Middle frontal gyrus (tissue), 1 donor: ENCODE data around the gene ISG20.

ENCODE experiments used
- DNase-seq: peaks from one replicate; pipeline ENCODE4 v3.0.0-alpha.2; 2015; ENCODE audit warnings: low spot score; ENCODE audit errors: extremely low spot score

ISG20 gene

GRCh38 chr15:88638626-88639372, at the start of gene ISG20:
Gene ISG20 (plus strand): TSS chr15:88639016. CDS start chr15:88639367, 351 bp downstream.
- DNase-seq = no peak

- no peak for DNase-seq
Measured at GRCh38 chr15:88590759-88591158, 48.1 kb upstream of the ISG20 start.

DNA sequence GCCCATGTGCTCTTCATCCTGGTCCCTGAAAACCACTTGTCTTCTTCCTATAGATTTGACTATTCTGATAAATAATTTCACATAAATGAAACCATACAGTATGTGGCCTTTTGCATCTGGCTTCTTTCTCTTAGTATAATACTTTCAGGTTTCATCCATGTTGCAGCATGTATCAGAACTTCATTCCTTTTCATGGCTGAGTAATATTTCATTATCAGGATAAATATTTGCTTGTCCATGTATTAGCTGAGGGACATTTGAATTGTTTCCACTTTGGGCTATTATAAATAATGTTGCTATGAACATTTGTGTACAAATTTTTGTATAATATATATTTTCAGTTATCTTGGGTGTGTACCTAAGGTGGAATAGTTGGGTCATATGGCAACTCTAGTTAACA, 47.4 kb upstream of the ISG20 start:
- no peak for DNase-seq

DNA sequence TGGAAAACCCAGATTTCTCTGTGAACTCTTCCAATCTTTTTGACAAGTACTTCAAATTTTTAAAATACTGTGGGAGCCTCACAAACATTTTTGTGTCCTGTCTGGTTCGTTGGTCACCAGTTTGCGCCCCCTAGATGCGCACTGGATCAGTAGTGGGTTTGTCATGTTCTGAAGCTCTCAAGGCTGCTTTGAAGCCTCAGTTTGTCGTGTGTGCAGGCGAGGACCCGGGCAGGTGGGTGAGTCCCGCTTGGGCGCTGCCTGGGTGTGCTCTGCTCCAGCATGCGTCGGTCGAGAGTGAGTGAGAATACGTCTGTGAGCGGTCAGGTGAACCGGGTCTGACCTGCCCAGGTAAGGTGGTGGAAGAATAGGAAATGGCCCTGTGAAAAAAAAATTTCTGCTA, 34.9 kb upstream of the ISG20 start:
- no peak for DNase-seq

DNA sequence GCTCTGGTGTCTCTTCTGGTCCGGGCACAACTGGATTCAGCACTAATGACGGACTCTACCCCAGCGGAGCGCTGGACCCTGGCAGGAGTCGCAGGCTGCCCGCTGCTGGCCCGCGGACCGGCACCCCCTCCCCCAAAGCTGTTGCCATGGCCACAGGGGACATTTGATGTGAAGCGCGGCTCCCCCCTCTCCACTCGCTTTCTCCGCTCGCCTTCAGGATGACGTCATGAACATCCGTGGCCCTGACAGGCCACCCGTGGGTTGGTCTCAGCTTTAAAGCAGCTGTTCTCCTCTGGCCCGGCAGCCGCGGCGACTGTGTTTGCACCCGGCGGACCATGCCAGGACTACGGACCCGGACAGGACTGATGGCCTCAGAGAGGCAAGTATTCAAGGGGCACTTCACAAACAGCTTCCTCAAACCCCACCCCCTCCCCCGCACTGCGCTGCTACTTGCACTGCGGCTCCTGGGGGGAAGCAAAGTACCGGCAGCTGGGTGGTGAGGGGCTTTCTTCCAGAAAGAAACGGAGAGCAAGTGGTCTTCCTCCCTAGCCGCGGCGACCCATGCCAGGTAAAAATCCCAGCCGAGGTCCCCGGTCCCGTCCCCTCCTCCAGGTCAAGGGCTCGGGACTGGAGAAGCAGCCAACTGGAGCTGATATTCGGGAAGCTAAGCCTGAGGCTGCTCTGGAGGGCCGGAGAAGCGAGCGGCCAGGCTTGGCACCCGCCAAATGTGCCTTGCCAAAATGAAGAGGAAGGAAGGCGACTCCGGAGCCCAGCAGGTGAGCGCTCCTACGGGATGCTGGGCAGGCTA, 34.2 kb upstream of the ISG20 start:
- peak; percentile 49 for DNase-seq

DNA sequence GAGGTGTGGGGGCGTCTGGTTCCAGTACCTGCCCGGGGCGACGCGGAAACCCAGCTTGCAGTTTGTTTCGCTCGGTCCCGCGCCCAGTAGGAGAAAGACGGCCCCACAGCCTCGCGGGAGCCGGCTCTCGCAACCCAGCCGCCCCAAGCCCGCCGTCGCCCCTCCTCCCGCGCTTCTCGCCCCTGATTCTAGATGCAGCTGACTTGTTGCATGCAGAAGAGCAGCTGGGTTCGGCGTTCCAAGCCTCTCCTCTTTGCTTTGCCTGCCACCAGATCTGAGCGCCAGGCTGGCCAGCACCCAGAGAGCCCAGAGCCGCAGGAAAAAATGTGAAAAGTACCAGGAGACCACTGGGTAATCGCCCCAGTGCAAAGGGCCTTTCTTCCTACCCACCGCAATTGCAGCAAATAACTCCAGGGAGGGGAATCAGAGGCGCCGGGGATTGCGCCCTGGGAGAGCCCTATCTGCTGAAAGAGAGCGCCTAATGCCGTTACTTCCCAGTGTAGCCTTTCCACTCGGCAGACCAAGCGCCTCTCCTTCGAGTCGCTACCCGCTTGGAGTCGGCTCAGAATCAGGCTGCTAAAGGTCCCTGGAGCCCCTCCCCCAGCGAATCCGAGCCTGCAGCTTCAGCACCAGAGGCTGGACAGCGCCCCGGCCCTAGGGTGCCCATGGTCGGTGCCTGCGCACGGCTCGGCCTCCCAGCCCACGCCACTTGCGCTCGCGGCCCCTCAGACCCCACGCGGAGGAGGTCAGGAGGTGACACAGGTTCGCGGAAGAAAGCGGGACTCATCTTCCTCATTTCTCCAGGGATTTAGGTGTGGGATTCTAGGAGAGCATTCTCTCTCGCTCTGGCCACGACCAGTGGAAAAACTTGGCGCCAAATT, 33.4 kb upstream of the ISG20 start:
- no peak for DNase-seq

- DNase-seq = no peak
Measured at GRCh38 chr15:88606070-88606794, 32.6 kb upstream of the ISG20 start.

DNA sequence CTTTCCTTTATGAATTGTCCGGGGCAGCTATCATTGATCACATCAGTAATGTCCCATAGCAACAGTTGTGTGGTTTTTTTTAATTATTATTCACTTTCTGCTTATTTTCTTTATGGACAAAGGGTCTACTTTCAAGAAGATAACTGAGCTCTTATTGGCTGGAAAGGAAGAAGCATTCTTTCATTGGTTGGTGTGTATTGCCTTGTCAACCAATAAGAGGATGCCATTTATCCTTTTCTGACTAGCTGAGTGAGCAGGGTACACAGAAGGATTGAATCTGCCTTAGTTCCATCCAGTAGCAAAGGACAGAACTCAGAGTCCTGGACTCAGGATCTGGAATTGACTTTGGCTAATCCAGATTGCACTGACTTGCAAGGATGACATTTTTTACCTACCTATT, 30.9 kb upstream of the ISG20 start:
- no peak for DNase-seq

DNA sequence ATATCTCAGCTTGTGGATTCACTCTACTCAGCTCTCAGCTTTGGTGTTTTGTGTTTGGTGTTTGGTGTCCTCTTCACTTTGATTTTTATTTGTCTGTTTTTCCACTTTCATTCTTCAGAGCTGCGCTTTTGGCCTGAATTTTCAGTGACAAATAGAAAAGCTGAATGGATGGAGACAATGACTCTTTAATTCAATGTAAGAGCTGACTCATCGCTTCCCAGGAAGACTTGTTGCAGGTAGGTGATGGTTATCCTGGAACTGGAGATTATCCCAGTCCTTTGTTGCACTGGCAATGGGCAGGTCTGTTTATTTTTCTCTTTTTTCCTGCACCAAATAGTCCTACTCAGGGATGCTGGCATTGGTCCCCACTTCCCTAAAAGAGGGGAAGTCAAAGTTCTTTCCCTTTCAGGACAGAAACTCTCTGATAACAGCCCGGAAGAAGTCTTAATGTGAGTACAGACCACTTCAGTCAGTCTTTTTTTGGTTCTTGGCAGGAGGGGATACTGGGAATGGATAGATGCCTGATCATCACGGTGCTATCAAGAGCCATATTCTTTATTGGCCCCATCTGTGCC, 30.1 kb upstream of the ISG20 start:
- no peak for DNase-seq

DNA sequence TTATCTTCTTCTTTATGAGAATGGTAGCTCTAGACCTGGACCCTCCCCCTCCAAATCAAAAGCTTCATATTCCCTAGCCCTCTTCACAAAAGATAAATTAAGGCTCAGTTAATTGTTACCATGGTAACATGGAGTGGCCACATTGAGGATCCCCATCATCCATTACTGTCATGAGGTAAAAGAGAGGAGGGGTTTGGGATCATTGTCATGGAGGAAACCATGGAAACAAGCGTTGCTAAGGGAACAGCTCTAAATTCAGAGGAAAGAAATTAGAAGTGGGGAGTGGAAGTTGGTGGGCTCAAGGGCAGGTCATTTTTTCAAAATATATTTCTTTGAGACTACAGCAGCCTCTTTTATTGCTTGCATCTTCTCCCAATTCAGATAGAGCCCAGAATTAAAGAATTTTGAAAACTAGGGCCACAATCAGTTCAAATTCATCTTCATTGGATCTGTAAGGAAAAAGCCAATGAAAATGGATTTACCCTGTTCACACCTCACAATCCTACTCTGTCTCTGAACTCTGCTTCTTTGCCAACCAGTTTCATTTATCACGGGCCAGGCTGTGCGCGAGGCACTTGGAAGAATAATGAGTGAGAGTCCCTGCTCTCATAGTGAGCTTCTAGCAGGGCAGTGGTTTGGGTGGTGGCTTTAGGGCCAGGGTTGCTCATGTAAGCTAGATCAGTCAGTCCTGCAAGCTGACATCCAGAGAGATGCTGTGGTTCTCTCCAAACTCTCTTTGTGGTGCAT, 29.3 kb upstream of the ISG20 start:
- DNase-seq = no peak

GRCh38 chr15:88610701-88611231, 28.1 kb upstream of the ISG20 start:
- no peak for DNase-seq

DNA sequence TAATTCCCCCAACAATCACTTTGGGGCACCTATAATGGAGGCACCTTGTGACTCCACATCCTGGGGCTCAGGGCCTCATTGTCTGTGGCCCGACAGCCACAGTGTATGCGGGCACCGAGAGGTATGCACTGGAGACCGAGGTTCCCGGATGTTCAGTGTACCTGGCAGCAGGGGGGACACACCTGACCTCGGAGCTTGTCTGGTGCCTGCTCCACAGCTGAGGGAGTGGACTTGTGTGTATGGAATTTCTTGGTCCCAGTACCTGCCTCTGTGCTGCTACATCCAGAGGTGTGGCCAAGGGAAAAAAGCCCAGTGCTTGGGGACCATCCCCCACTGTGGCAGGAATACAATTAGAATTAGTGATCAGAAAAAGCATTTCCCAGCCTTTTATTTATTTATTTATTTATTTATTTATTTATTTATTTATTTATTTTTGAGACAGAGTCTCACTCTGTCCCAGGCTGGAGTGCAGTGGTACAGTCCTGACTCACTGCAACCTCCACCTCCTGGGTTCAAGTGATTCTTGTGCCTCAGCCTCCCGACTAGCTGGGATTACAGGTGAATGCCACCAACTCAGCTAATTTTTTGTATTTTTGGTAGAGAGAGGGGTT, 26.5 kb upstream of the ISG20 start:
- no peak for DNase-seq

- DNase-seq = no peak
Measured at GRCh38 chr15:88613074-88613944, 25.5 kb upstream of the ISG20 start.

DNA sequence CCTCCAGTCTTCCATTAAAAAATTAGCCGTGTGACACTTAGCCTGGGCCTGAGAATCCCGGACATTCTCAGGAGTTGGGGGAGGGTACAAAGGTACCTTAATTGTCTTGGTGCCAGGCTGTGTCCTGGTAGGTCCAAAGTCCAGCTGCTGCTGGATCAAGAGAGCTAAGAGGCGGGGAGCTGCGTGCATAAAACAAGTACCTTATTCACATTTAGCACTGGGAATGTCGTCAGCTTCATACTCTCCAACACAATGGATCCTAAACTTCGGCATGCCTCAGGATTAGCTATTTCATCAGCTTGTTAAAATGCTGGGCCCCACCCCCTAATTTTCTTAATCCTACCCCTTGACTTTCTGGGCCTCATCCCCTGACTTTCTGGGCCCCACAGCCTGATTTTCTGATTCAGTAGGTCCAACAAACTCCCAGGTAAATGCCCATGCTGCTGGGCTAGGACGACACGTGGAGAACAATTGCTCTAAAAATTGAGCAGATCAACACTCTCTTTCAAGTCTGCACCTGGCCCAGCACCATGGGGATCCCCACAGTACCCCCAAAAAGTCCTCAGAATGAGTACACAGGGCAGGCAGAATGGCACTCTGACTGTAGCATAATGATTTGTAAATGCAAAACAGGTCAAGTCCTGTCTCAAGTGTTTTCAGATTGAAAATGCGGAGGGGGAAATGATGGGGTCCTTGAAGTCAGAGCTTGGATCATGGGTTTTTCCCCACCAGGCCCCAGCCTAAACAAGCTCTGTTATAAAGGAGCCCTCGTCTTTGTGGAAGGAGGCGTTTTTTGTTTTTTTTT, 23.3 kb upstream of the ISG20 start:
- no peak for DNase-seq

GRCh38 chr15:88616240-88616639, 22.6 kb upstream of the ISG20 start:
- DNase-seq = no peak

- DNase-seq = no peak
Measured at GRCh38 chr15:88617031-88617722, 21.6 kb upstream of the ISG20 start.

DNA sequence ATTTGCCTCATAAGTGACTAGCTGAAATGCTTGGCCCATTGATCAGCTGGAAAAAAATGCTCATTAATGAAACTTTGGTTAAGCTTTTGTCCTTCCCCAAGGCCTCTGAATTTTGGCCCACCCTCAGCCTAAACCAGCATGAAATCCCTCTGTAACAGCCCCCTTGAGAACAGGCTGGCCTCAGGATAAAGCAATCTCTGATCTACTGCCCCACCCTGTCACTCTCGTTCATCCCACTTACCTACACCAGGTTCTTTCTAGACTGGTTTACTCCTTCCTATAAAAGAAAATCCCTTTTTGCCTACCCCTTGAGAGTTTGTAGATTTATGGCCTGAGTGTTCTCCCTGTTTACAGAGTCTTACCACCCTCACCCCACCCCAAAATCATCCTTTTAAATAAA, 21.0 kb upstream of the ISG20 start:
- no peak for DNase-seq
